IPS-NIHi7 (cell line): ENCODE measurements around the gene GABRB1.

Source experiments
- DNase-seq: peaks from one replicate; pipeline ENCODE4 v3.0.0; 2012; ENCODE audit warnings: mixed read lengths; ENCODE audit errors: extremely low spot score

The GABRB1 gene

GRCh38 chr4:47031011-47031678 is at the start of gene GABRB1:
TSS of gene GABRB1 (plus strand) at chr4:47031567.
- DNase-seq, result no peak

GRCh38 chr4:46984781-46985180 is 46.6 kb upstream of the GABRB1 start:
- DNase-seq, result no peak

DNA sequence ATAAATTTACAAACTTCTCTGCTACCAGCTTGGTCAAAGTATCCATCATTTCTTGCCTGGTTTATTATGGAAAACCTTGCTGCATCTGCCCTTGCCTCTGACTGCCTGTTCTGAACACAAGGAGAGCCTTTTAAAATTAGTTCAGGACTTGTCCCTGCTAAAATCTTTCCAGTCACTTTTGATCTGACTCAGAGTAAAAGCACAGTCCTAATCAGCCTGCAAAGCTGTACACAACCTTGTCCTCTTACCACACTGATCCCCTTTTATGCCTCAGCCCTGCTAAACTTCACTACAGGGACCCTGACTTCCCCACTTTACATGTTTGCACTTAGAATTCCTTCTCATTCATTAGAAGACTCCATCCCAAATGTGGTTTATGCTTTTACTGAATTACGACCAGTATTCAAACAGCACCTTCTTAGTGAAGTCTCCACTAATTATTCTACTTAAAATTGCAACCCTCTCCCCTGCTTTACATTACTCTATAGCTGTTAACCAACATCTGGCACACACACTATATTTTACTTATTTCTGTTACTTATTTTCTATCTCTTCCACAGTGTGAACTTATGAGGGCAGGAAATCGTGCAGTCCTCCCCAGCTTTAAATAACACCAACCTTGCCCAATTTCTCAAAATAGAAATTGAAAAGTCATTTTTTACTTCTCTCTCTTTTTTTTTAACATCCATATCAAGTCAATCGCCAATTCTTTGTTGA is 44.3 kb upstream of the GABRB1 start:
- DNase-seq, result no peak

- DNase-seq, result no peak
Measured at GRCh38 chr4:46992338-46992737, 39.0 kb upstream of the GABRB1 start.

GRCh38 chr4:46993075-46994006 is 38.0 kb upstream of the GABRB1 start, which contains the start of gene GABRA4:
TSS of gene GABRA4 (minus strand) at chr4:46993581. CDS start at chr4:46993424, 157 bp downstream.
- DNase-seq, result no peak

DNA sequence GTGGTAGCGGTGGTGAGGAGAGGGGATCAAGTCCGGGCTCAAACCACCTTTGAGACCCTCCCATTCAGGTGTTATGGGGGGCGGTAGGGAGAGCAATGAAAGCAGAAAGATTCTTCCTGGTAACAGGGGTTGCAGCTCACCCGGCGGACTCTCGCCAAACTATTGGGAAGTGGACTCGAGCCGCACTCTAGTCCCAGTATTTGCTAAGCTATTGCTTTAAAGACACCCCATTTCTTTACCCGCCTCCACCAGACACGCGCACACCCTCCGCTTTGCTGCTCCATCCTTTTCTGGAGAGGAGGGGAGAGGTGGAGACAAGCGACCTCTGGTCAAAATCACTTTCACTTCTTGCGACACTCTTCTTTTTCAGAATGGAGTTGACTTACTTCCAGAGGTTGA is 37.4 kb upstream of the GABRB1 start:
- DNase-seq, result no peak

- DNase-seq, result no peak
Measured at GRCh38 chr4:46999566-46999965, 31.8 kb upstream of the GABRB1 start.

- DNase-seq, result no peak
Measured at GRCh38 chr4:47000406-47000805, 31.0 kb upstream of the GABRB1 start.

DNA sequence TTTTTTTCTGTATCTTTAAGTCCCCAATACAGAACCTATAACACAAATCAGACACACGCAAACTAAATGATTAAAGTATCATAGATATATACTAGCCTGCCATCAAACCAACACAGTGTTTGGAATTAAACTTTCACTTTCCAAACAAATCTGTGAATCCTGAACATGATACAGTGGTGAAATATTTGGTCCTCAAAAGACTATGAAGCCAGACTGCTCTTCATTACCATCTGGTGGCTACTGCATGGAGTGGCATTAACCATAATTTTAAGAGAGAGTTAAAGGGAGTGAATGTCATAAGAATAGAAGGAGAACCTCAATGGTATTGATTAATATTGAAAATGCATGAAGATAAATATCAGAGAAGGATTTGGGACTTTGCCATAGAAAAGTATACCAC is 28.8 kb upstream of the GABRB1 start:
- no peak for DNase-seq

GRCh38 chr4:47010347-47010911 is 20.9 kb upstream of the GABRB1 start:
- no peak for DNase-seq

GRCh38 chr4:47010912-47011446 is 20.4 kb upstream of the GABRB1 start:
- no peak for DNase-seq

DNA sequence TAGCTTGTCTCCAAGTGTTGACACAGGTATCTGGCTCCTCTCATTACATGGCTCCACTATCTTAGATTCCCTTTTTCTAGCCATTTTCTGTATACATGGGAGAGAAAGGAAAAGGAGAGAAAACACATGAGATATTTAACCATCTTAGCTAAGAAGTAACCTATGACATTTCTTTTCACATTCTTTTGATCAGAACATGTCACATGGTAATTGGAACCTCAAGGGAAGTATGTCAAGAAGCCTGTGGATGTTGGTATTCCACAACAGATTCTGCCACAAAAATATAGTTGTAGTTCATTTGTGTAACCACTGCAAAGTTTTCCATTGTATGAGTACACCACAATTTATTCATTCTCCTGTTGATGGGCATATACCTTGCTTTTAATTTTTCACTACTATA is 18.7 kb upstream of the GABRB1 start:
- DNase-seq, result no peak

- no peak for DNase-seq
Measured at GRCh38 chr4:47013373-47013772, 18.0 kb upstream of the GABRB1 start.

- DNase-seq, result no peak
Measured at GRCh38 chr4:47017081-47017480, 14.3 kb upstream of the GABRB1 start.

DNA sequence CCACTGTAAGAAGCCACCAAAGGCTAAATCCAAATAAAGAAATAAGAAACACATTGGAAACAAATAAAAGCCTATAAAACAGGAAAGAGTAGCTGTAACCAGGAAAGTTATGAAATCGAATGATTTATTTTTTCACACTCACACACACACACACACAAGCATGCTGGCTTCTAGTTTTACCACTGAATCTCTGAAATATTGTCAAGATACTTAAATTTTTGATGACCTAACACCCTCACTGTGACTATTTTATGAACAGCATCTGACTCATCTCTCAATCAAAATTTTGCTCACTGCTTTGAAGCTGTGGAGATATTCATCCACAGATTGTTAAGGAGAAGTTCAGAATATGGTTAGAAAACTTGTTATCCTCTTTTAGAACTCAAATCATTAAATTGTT is 13.9 kb upstream of the GABRB1 start:
- no peak for DNase-seq

GRCh38 chr4:47031751-47032404 is 511 bp downstream of the GABRB1 start:
- no peak for DNase-seq

- no peak for DNase-seq
Measured at GRCh38 chr4:47032405-47033106, 1.2 kb downstream of the GABRB1 start.

GRCh38 chr4:47038263-47038662 is 6.9 kb downstream of the GABRB1 start:
- no peak for DNase-seq

GRCh38 chr4:47040828-47041227 is 9.5 kb downstream of the GABRB1 start:
- no peak for DNase-seq

- DNase-seq, result no peak
Measured at GRCh38 chr4:47043821-47044220, 12.5 kb downstream of the GABRB1 start.

- DNase-seq, result no peak
Measured at GRCh38 chr4:47045261-47045660, 13.9 kb downstream of the GABRB1 start.
